ENCODE measurements around the gene PTCD3.
A peak's percentile ranks its signal among the peaks of the same experiment; 100 is the strongest.

PTCD3 gene

DNA sequence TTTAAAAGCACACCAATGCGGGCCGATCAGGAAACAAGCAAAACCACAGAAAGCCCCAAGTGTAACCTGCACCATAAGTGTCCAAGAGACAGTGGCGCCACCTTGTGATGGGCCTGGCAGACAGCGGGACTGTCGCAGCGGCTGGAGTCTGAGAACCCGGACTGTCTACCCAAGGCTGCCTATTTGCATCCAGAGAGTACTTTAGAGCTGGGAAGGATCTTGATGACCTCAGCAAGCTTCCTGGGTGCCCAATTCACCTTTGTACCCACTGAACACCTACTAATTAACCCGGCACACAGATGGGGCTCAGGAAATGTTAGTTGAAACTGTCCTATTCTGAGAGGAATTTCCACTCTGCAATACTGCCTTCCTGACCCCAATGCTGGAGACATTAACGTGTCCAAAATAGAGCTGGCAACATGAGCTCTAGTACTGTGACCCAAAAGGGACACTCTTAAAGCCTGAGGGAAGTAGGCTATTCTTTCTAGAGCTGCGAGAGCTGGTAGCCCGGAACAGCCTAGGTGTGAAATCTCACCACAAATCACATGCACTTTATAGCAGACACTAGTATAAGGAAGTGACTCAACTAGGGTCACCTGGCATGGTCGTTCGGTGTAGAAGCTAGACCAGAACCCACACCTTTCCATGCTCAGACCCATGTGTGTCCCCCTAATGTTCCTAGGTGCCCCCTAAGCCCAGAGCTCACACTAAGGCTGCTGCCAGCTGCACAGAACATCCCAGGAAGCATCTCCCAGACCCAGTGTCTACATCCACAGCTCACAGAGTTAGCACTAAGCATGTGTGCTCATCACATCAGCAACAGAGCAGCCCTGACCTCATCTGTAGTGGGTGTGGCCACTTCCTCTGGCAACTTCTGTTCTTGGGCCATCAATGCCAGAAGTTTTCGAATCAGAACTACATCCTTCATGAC is 25.8 kb upstream of the PTCD3 start:
- DNase-seq (ENCODE audit: low read depth) = no peak
- TF ChIP-seq, protein P1, sequence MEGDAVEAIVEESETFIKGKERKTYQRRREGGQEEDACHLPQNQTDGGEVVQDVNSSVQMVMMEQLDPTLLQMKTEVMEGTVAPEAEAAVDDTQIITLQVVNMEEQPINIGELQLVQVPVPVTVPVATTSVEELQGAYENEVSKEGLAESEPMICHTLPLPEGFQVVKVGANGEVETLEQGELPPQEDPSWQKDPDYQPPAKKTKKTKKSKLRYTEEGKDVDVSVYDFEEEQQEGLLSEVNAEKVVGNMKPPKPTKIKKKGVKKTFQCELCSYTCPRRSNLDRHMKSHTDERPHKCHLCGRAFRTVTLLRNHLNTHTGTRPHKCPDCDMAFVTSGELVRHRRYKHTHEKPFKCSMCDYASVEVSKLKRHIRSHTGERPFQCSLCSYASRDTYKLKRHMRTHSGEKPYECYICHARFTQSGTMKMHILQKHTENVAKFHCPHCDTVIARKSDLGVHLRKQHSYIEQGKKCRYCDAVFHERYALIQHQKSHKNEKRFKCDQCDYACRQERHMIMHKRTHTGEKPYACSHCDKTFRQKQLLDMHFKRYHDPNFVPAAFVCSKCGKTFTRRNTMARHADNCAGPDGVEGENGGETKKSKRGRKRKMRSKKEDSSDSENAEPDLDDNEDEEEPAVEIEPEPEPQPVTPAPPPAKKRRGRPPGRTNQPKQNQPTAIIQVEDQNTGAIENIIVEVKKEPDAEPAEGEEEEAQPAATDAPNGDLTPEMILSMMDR (IDR thresholded peaks at IDR 0.05; ENCODE audit: control insufficient read depth, insufficient read depth, low read depth, low read length, missing control alignments) = peak; percentile 93
- no peak overlapping the region for H3K4me3 ChIP-seq (ENCODE audit: control insufficient read depth, low read depth, low read length)

DNA sequence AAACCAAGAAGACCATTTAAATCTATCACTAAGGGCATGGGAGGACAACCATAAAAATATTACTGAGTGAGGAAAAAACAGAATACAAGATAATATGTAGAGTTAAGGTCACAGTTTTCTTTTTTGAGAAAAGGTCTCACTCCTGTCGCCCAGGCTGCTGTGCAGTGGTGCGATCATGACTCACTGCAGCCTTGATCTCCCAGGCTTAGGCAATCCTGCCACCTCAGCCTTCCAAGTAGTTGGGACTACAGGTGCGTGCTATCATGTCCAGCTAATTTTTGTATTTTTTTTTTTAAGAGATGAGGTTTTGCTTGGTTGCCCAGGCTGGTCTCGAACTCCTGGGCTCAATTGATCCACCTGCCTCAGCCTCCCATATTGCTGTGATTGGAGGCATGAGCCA is 24.3 kb upstream of the PTCD3 start:
- TF ChIP-seq, protein P1 (IDR thresholded peaks at IDR 0.05; ENCODE audit: control insufficient read depth, insufficient read depth, low read depth, low read length, missing control alignments) = no peak

DNA sequence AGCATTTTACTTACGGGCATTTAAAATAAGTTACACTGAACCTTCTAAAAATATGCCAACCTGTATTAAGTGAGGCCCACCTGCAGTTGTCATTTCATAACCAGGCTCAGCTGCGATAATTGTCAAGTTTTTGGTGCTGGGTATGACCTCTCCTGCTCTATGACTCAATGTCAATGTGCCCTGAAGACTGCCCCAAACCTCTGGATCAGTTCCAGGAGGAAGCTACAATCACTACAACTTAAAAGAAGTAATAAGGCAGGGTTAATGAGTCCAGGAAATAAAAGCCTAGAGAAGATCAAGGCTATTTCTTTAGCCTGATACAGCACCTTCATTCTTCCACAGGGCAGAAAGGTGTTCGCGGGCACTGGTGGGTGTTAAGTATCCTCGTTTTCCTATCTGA is 23.3 kb upstream of the PTCD3 start:
- TF ChIP-seq, protein P1 (IDR thresholded peaks at IDR 0.05; ENCODE audit: control insufficient read depth, insufficient read depth, low read depth, low read length, missing control alignments) = no peak
- H3K4me3 ChIP-seq (ENCODE audit: control insufficient read depth, low read depth, low read length) = no peak overlapping the region
- no peak for DNase-seq (ENCODE audit: low read depth)

More for the DNA sequence above, 24.3 kb upstream of the PTCD3 start:
- no peak overlapping the region for H3K4me3 ChIP-seq (ENCODE audit: control insufficient read depth, low read depth, low read length)
- no peak for DNase-seq (ENCODE audit: low read depth)

DNA sequence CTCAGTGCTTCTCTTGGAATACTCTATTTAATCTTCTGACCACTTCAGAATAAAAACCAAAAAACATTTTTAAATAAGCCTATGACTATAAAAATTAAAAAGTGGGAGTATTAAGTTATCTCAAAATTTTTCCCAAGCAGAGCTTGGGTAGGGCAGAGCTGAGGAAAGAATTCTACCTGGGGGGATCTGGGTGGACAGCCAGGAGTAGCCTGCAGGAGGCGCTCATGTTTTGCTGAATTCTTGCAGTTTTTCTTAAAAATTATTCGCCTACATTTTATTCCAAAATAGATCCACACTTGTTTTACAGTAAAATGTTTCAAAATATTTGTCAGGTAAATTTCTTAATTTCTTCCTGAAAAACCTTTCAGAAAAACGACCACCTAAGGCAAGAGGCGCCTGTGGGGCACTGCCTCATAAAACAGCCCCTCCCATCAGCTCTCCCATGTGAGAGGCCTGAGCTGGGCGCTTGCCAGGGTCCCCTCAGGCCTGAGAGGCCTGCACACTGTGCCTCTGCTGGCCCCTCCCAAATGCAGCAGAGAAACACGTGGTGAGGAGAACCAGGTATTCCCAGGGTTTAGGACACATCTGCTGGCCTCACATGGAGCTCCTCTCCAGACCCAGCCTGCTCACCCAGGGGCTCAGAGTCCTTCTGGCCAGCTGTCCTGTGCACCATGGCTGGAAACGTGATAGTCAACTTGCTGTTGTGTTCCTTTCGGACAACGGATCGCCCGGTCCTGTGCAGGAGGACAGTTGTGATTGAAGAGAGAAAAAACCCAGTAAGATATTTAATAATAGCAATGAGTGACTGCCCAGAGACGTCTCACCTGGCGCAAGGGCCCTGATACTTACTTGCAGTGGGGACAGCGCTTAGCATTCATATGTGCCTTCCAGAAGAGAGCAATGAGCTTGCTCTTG is 17.8 kb upstream of the PTCD3 start:
- no peak for DNase-seq (ENCODE audit: low read depth)
- TF ChIP-seq, protein P1 (IDR thresholded peaks at IDR 0.05; ENCODE audit: control insufficient read depth, insufficient read depth, low read depth, low read length, missing control alignments) = peak; percentile 34
- no peak overlapping the region for H3K4me3 ChIP-seq (ENCODE audit: control insufficient read depth, low read depth, low read length)

DNA sequence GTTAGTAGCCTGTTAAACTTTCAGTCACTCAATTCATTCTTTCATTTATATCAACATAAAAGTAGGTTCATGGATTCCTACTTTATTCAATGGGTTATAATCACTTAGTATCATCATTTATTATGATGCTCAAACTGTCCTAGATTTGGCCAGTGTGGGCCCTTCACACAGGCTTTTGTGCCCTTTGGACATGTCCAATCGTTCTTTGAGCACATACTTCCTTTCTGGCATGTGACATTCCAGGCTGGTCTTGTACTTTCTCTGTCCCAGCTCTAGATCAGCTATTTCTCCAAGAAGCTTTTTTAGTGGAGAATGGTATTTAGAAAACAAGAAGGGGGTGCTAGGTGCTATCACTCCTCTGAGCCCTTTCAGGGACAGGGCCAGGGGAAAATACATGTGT is 11.8 kb upstream of the PTCD3 start:
- H3K4me3 ChIP-seq (ENCODE audit: control insufficient read depth, low read depth, low read length) = no peak overlapping the region
- DNase-seq (ENCODE audit: low read depth) = no peak
- TF ChIP-seq, protein P1 (IDR thresholded peaks at IDR 0.05; ENCODE audit: control insufficient read depth, insufficient read depth, low read depth, low read length, missing control alignments) = no peak

DNA sequence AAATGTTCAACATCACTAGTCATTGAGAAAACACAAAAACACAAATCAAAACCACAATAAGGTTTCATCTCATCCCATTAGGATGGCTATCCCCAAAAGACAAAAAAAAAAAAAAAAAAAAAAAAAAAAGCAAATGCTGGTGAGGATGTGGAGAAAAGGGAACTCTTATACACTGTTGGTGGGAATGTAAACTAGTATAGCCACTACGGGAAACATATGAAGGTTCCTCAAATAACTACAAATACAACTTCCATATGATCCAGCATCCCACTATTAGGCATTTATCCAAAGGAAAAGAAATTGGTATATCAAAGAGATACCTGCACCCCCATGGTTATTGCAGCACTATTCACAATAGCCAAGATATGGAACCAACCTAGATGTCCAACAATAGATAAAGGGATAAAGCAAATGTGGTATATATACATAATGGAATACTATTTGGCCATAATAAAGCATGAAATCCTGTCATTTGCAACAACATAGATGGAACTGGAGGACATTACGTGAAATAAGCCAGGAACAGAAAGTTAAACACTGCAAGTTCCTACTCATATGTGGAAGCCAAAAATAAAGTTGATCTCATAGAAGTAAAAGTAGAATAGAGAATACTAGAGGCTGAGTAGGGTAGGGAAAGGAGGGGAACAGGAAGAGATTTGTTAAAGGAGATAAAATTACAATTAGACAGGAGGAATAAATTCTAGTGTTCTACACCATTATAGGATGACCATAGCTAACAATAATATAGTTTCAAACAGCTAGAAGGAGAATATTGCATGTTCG is 8.7 kb upstream of the PTCD3 start:
- DNase-seq (ENCODE audit: low read depth) = no peak
- TF ChIP-seq, protein P1 (IDR thresholded peaks at IDR 0.05; ENCODE audit: control insufficient read depth, insufficient read depth, low read depth, low read length, missing control alignments) = no peak
- no peak overlapping the region for H3K4me3 ChIP-seq (ENCODE audit: control insufficient read depth, low read depth, low read length)

Measured in AG09309 (cell line).